Measurements from ENCODE around the gene VSIG4. TPM values are rescaled to one million over a fixed set of nuclear protein-coding genes. Genes with fewer than 3 reads are reported as not detected.
"Not testable (repeated sequence)": the region's sequence is repeated elsewhere in the genome, so short reads cannot be mapped to it uniquely, and the experiment has no call there.

Gene VSIG4
- total RNA-seq, 1 donor from 2014 or later = not detected

DNA sequence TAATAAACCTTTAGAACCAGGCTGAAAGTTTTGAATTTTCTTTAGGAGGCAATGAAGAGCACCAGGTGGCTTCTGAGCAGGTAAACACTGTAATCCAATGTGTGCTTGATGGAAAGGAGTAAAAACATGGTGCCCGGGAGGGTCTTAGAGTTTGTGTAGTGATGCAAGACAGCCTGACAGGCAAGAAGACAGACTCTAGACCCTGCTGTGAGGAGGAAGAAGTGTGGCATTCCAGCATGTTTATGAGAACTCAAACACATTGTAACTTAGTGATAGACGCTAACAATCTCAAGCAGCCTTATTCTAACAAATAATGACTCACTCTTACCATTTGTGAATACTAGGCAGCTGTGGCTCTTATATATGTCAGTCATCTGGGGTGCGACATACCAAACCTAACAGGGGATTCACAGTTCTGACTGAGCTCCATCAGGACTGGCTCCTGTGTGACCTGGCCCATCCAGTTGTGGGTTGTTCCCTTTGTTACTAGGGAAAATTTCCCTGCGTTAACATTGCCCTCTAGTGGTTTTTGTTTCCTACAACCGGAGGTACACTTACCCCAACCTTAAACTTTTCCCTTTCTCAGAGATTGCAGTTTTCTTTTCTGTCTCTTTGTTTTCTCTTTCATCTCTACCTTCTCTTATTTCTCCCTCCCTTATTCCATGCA lies 53.8 kb downstream of the VSIG4 start:
- peak; percentile 55 for DNase-seq (ENCODE audit: low read depth)

DNA sequence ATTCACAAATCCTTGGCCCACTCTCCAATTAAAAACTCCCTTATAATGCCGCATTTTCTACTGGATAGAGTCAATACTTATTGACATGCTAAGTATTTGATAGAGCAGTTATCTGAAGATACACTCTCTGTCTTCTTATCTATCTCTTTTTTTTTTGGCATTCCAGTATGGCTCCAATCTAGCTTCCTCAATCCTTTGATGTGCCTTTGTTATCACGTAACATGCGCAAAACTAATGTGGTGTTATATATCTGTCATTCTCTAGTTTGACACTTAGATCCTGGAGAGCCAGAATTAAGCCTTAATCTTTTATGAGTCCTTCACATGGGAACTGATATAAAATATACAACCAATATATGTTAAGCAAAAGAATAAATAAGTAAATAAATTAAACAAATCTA lies 54.7 kb downstream of the VSIG4 start:
- DNase-seq (ENCODE audit: low read depth) = no peak

- not testable (repeated sequence) for DNase-seq (ENCODE audit: low read depth)
Observed at GRCh38 chrX:65977161-65977560, 62.7 kb downstream of the VSIG4 start.

DNA sequence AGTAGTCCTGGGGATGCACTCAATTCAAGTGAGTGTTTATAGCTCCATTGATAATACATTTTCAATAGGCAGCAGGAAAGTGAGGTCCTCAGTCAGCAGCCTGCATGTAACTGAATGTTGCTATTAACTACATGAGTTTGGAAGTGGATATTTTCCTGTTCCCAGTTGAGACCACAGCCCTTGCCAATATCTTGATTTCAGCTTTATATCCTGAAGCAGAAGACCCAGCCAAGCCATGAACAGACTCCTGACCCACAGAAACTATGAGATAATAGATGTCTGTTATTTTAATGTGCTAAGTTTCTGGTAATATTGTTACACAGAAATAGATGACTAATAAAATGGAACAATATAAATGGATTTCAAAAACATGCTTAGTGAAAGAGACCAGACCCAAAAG lies 63.7 kb downstream of the VSIG4 start:
- no peak for DNase-seq (ENCODE audit: low read depth)

DNA sequence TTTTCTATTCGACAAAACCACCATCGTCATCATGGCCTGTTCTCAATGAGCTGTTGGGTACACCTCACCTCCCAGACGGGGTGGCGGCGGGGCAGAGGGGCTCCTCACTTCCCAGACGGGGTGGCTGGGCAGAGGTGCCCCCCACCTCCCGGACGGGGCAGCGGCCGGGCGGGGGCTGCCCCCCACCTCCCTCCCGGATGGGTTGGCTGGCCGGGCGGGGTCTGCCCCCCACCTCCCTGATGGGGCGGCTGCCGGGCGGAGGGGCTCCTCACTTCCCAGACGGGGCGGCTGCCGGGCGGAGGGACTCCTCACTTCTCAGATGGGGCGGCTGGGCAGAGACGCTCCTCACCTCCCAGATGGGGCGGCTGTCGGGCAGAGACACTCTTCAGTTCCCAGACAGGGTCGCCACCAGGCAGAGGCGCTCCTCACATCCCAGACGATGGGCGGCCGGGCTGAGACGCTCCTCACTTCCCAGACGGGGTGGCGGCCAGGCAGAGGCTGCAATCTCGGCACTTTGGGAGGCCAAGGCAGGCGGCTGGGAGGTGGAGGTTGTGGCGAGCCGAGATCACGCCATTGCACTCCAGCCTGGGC lies 64.6 kb downstream of the VSIG4 start:
- DNase-seq (ENCODE audit: low read depth) = not testable (repeated sequence)

MicroRNAs encoded within 50 kb of the gene (microRNA counts, 767-probe panel; counts per million panel counts)
- not detected for microRNA hsa-miR-223-3p

Other genes starting within 250 kb of the VSIG4 start
- gene HEPH, start 124.2 kb upstream of the VSIG4 start, total RNA-seq = 31.3 and 38.0 TPM in 2 replicates

All from myocyte (in vitro differentiated cells).